Mesendoderm (in vitro differentiated cells): ENCODE data around the gene DYRK1A.

Experiments
- DNase-seq: peaks from one replicate; pipeline ENCODE4 v3.0.0; 2013
- H2AK5ac ChIP-seq: 2 replicates; pipeline ENCODE4 v1.6.1; 2013; ENCODE audit warnings: low read length, inconsistent platforms
- H2BK120ac ChIP-seq: 2 replicates; pipeline ENCODE4 v1.6.1; 2013; ENCODE audit warnings: low read depth, mild to moderate bottlenecking, low read length, moderate library complexity, mixed read lengths
- H2BK15ac ChIP-seq: replicated peaks from 2 replicates; pipeline ENCODE4 v1.6.1; 2013; ENCODE audit warnings: low read depth, mild to moderate bottlenecking, moderate library complexity
- H2BK5ac ChIP-seq: 2 replicates; pipeline ENCODE4 v1.6.1; 2013; ENCODE audit warnings: low read length, inconsistent platforms
- H3K18ac ChIP-seq: 2 replicates; pipeline ENCODE4 v1.6.1; 2013; ENCODE audit warnings: mild to moderate bottlenecking, low read length, mixed read lengths
- H3K23ac ChIP-seq: one replicate; pipeline ENCODE4 v1.6.1; 2013; ENCODE audit warnings: low read length
- H3K27ac ChIP-seq: 2 replicates; pipeline ENCODE4 v1.5.1; 2013; ENCODE audit warnings: low read depth, mild to moderate bottlenecking, inconsistent platforms, low read length, moderate library complexity
- H3K27me3 ChIP-seq: 2 replicates; pipeline ENCODE4 v1.6.1; 2013; ENCODE audit warnings: low read length, control low read depth, mild to moderate bottlenecking, inconsistent platforms; ENCODE audit not compliant: insufficient read depth, poor library complexity
- H3K36me3 ChIP-seq: 2 replicates; pipeline ENCODE4 v1.6.1; 2013; ENCODE audit warnings: low read length, inconsistent platforms; ENCODE audit not compliant: control insufficient read depth, insufficient read depth
- H3K4ac ChIP-seq: one replicate; pipeline ENCODE4 v1.6.1; 2013; ENCODE audit warnings: low read depth, mild to moderate bottlenecking, low read length, moderate library complexity
- H3K4me1 ChIP-seq: 2 replicates; pipeline ENCODE4 v1.6.1; 2013; ENCODE audit warnings: low read depth, low read length, inconsistent platforms; ENCODE audit not compliant: control insufficient read depth
- H3K4me2 ChIP-seq: 2 replicates; pipeline ENCODE4 v1.6.1; 2013; ENCODE audit warnings: low read length
- H3K4me3 ChIP-seq: 2 replicates; pipeline ENCODE4 v1.5.1; 2013; ENCODE audit warnings: mild to moderate bottlenecking, low read length
- H3K56ac ChIP-seq: one replicate; pipeline ENCODE4 v1.6.1; 2013; ENCODE audit warnings: low read length
- H3K79me1 ChIP-seq: 2 replicates; pipeline ENCODE4 v1.6.1; 2013; ENCODE audit warnings: low read length, inconsistent platforms
- H3K79me2 ChIP-seq: 2 replicates; pipeline ENCODE4 v1.6.1; 2013; ENCODE audit warnings: mild to moderate bottlenecking, low read length; ENCODE audit not compliant: control insufficient read depth, insufficient read depth
- H3K9ac ChIP-seq: 2 replicates; pipeline ENCODE4 v1.6.1; 2013; ENCODE audit warnings: low read length, inconsistent platforms
- H4K5ac ChIP-seq: one replicate; pipeline ENCODE4 v1.6.1; 2013; ENCODE audit warnings: low read length
- H4K8ac ChIP-seq: one replicate; pipeline ENCODE4 v1.6.1; 2013; ENCODE audit warnings: low read depth, mild to moderate bottlenecking, control low read depth, low read length, moderate library complexity
- WGBS: extraction: QIAGEN DNeasy Blood & Tissue Kit; methylation state at CpG from one replicate; pipeline ENCODE4 v1.1.7; 2013; ENCODE audit warnings: low lambda C conversion rate, missing lambda C conversion rate; ENCODE audit not compliant: insufficient coverage; ENCODE audit errors: extremely low coverage; 5-methylcytosine and 5-hydroxymethylcytosine counted together

DYRK1A gene

GRCh38 chr21:37410639-37411038, 44.1 kb downstream of the DYRK1A start:
- H3K9ac ChIP-seq: no peak overlapping the region
- H3K79me1 ChIP-seq: peaks cover 10% of the 10 kb centered on the region
- H4K8ac ChIP-seq: no peak overlapping the region
- no peak overlapping the region for H3K4me3 ChIP-seq
- H3K27ac ChIP-seq: no peak overlapping the region
- no peaks in the 10 kb centered on the region for H3K27me3 ChIP-seq
- H3K79me2 ChIP-seq: peaks cover 84% of the 10 kb centered on the region
- no peak overlapping the region for H2AK5ac ChIP-seq
- H4K5ac ChIP-seq: no peak overlapping the region
- no peaks in the 10 kb centered on the region for H3K36me3 ChIP-seq
- H3K4me1 ChIP-seq: peaks cover 3% of the 10 kb centered on the region
- H3K23ac ChIP-seq: no peak overlapping the region
- H3K4me2 ChIP-seq: no peak overlapping the region
- H3K56ac ChIP-seq: no peak overlapping the region
- H3K4ac ChIP-seq: no peak overlapping the region
- H2BK15ac ChIP-seq: no peak overlapping the region
- H2BK120ac ChIP-seq: no peak overlapping the region
- DNase-seq: no peak
- H3K18ac ChIP-seq: no peak overlapping the region
- no CpG with 5 or more reads among the region's 9 CpGs for WGBS
- no peak overlapping the region for H2BK5ac ChIP-seq

GRCh38 chr21:37412603-37413360, 46.2 kb downstream of the DYRK1A start:
- Histone ChIP-seq H3K27ac (no peak overlapping the region), H3K4me3 (no peak overlapping the region), H3K9ac (no peak overlapping the region), H2BK5ac (no peak overlapping the region), H4K8ac (no peak overlapping the region), H3K18ac (no peak overlapping the region), H3K4me2 (no peak overlapping the region), H3K79me1 (peaks cover 14% of the 10 kb centered on the region), H4K5ac (no peak overlapping the region), H3K4me1 (peaks cover 3% of the 10 kb centered on the region), H3K27me3 (no peaks in the 10 kb centered on the region), H3K79me2 (peaks cover 79% of the 10 kb centered on the region), H3K56ac (no peak overlapping the region), H2AK5ac (no peak overlapping the region), H2BK120ac (no peak overlapping the region), H3K36me3 (no peaks in the 10 kb centered on the region), H3K4ac (no peak overlapping the region), H3K23ac (no peak overlapping the region), H2BK15ac (no peak overlapping the region)
- peak; percentile 51 for DNase-seq
- WGBS: no CpG with 5 or more reads among the region's 4 CpGs

GRCh38 chr21:37413553-37414291, 47.1 kb downstream of the DYRK1A start:
- Histone ChIP-seq H2BK15ac (no peak overlapping the region), H3K23ac (no peak overlapping the region), H3K4me1 (peaks cover 3% of the 10 kb centered on the region), H3K36me3 (no peaks in the 10 kb centered on the region), H3K9ac (no peak overlapping the region), H2BK120ac (no peak overlapping the region), H3K18ac (no peak overlapping the region), H2BK5ac (no peak overlapping the region), H3K56ac (no peak overlapping the region), H3K4me3 (no peak overlapping the region), H3K4ac (no peak overlapping the region), H2AK5ac (no peak overlapping the region), H3K4me2 (no peak overlapping the region), H3K79me2 (peaks cover 76% of the 10 kb centered on the region), H4K5ac (no peak overlapping the region), H3K27ac (no peak overlapping the region), H4K8ac (no peak overlapping the region), H3K27me3 (no peaks in the 10 kb centered on the region), H3K79me1 (peaks cover 14% of the 10 kb centered on the region)
- DNase-seq: no peak
- WGBS: no CpG with 5 or more reads among the region's 5 CpGs

GRCh38 chr21:37414292-37415253, 48.0 kb downstream of the DYRK1A start:
- H4K5ac ChIP-seq: no peak overlapping the region
- H3K79me1 ChIP-seq: peaks cover 11% of the 10 kb centered on the region
- no CpG with 5 or more reads among the region's 5 CpGs for WGBS

GRCh38 chr21:37415939-37416338, 49.4 kb downstream of the DYRK1A start:
- whole genome bisulfite sequencing: no CpG with 5 or more reads among the region's 2 CpGs

More at GRCh38 chr21:37414292-37415253, 48.0 kb downstream of the DYRK1A start:
- Histone ChIP-seq H3K56ac (no peak overlapping the region), H4K8ac (no peak overlapping the region), H2AK5ac (no peak overlapping the region), H3K4me1 (peaks cover 3% of the 10 kb centered on the region), H2BK15ac (no peak overlapping the region), H3K27ac (no peak overlapping the region), H3K79me2 (peaks cover 76% of the 10 kb centered on the region), H3K4me3 (no peak overlapping the region), H3K27me3 (no peaks in the 10 kb centered on the region), H3K4ac (no peak overlapping the region), H3K36me3 (no peaks in the 10 kb centered on the region), H2BK120ac (no peak overlapping the region), H3K4me2 (no peak overlapping the region), H3K9ac (no peak overlapping the region), H3K18ac (no peak overlapping the region), H3K23ac (no peak overlapping the region), H2BK5ac (no peak overlapping the region)
- DNase-seq: no peak

More at GRCh38 chr21:37415939-37416338, 49.4 kb downstream of the DYRK1A start:
- Histone ChIP-seq H4K5ac (no peak overlapping the region), H3K4me3 (no peak overlapping the region), H3K27me3 (no peaks in the 10 kb centered on the region), H3K56ac (no peak overlapping the region), H3K23ac (no peak overlapping the region), H4K8ac (no peak overlapping the region), H3K18ac (no peak overlapping the region), H3K79me2 (peaks cover 71% of the 10 kb centered on the region), H3K4me1 (peaks cover 3% of the 10 kb centered on the region), H2BK15ac (no peak overlapping the region), H2BK5ac (no peak overlapping the region), H2BK120ac (no peak overlapping the region), H3K9ac (no peak overlapping the region), H2AK5ac (no peak overlapping the region), H3K4me2 (no peak overlapping the region), H3K79me1 (peaks cover 14% of the 10 kb centered on the region), H3K27ac (no peak overlapping the region), H3K36me3 (no peaks in the 10 kb centered on the region), H3K4ac (no peak overlapping the region)
- no peak for DNase-seq
